NCI-H526 (cell line): ENCODE measurements around the gene TMBIM1.
A peak's percentile ranks its signal among the peaks of the same experiment; 100 is the strongest.

Experiments used
- DNase-seq, 2 experiments: peaks; one replicate each; lab custom pipeline; 2025; lab: John Stamatoyannopoulos, UW

The TMBIM1 gene

GRCh38 chr2:218272531-218273212 is 19.6 kb downstream of the TMBIM1 start:
- DNase-seq = peak; percentile 94 to 97

- DNase-seq = no peak
Measured at GRCh38 chr2:218271865-218272530, 20.3 kb downstream of the TMBIM1 start.

GRCh38 chr2:218271487-218271797 is 20.9 kb downstream of the TMBIM1 start:
- DNase-seq = no peak

GRCh38 chr2:218270721-218271486 is 21.4 kb downstream of the TMBIM1 start:
- DNase-seq = peak in 1 of 2 experiments; percentile 41

- peak; percentile 98 to 99 for DNase-seq
Measured at GRCh38 chr2:218269900-218270720, 22.2 kb downstream of the TMBIM1 start, which contains the start of the genes AAMP and PNKD. Gene AAMP, minus strand, starts transcription at chr2:218270137. Its CDS starts 51 bp downstream, at chr2:218270086. Gene PNKD, plus strand, starts transcription at chr2:218270519. Its CDS starts 17 bp downstream, at chr2:218270536.

GRCh38 chr2:218267259-218267658 is 25.0 kb downstream of the TMBIM1 start:
- no peak for DNase-seq

- DNase-seq = no peak
Measured at GRCh38 chr2:218266316-218266979, 25.9 kb downstream of the TMBIM1 start.

GRCh38 chr2:218265626-218266025 is 26.7 kb downstream of the TMBIM1 start:
- no peak for DNase-seq

GRCh38 chr2:218264773-218265561 is 27.3 kb downstream of the TMBIM1 start:
- DNase-seq = peak in 1 of 2 experiments; percentile 12

GRCh38 chr2:218263817-218264641 is 28.3 kb downstream of the TMBIM1 start:
- no peak for DNase-seq

GRCh38 chr2:218262631-218263586 is 29.4 kb downstream of the TMBIM1 start:
- DNase-seq = no peak

GRCh38 chr2:218262237-218262600 is 30.1 kb downstream of the TMBIM1 start:
- DNase-seq = no peak

- no peak for DNase-seq
Measured at GRCh38 chr2:218261423-218262236, 30.7 kb downstream of the TMBIM1 start.

GRCh38 chr2:218260742-218261422 is 31.4 kb downstream of the TMBIM1 start, which contains the start of gene GPBAR1:
Gene GPBAR1, plus strand, starts transcription at chr2:218261015. Its CDS starts 1,710 bp downstream, at chr2:218262725.
- peak; percentile 37 to 74 for DNase-seq

- DNase-seq = no peak
Measured at GRCh38 chr2:218260166-218260565, 32.1 kb downstream of the TMBIM1 start.

- no peak for DNase-seq
Measured at GRCh38 chr2:218259099-218259961, 33.0 kb downstream of the TMBIM1 start.
